Measurements from ENCODE around the gene EMP2.

EMP2 gene

DNA sequence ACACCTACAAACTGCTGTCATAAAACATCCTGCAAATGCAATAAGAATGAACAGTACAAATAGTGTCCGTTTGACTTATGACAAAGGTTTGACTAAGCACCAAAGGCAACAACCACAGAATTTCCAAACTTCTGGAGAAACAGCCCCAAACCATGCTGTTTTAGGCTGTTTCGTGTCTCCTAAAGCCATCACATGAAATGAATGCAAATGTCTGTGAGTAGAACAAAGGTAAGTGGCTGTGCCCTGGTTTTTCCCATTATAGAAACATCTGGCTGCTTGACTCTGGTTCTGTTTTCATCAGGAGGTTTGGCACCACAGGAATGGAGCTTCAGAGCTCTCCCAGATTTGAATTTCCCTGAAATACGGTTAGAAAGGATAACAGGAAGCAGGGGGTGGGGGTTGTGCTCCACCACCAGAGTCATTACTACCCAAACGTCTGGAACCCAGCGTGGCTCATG is 4.6 kb upstream of the EMP2 start:
- no peak for TF ChIP-seq FOXP2 (optimal IDR thresholded peaks at IDR 0.05; ENCODE audit: borderline replicate concordance, extremely low read depth, extremely low read length, insufficient read depth)
- no peak for TF ChIP-seq SIN3A (IDR thresholded peaks at IDR 0.05; ENCODE audit: borderline replicate concordance, insufficient read depth, low read length)
- no peak for TF ChIP-seq TAF1 (IDR thresholded peaks at IDR 0.05; ENCODE audit: borderline replicate concordance, insufficient read depth, low read length)
- TF ChIP-seq, protein P1, sequence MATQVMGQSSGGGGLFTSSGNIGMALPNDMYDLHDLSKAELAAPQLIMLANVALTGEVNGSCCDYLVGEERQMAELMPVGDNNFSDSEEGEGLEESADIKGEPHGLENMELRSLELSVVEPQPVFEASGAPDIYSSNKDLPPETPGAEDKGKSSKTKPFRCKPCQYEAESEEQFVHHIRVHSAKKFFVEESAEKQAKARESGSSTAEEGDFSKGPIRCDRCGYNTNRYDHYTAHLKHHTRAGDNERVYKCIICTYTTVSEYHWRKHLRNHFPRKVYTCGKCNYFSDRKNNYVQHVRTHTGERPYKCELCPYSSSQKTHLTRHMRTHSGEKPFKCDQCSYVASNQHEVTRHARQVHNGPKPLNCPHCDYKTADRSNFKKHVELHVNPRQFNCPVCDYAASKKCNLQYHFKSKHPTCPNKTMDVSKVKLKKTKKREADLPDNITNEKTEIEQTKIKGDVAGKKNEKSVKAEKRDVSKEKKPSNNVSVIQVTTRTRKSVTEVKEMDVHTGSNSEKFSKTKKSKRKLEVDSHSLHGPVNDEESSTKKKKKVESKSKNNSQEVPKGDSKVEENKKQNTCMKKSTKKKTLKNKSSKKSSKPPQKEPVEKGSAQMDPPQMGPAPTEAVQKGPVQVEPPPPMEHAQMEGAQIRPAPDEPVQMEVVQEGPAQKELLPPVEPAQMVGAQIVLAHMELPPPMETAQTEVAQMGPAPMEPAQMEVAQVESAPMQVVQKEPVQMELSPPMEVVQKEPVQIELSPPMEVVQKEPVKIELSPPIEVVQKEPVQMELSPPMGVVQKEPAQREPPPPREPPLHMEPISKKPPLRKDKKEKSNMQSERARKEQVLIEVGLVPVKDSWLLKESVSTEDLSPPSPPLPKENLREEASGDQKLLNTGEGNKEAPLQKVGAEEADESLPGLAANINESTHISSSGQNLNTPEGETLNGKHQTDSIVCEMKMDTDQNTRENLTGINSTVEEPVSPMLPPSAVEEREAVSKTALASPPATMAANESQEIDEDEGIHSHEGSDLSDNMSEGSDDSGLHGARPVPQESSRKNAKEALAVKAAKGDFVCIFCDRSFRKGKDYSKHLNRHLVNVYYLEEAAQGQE (IDR thresholded peaks at IDR 0.05; ENCODE audit: insufficient read depth in 1 of 2, low read depth in 2 of 2, low read length in 2 of 2): no peak
- TF ChIP-seq POLR2AphosphoS5 (IDR thresholded peaks at IDR 0.05; ENCODE audit: low read depth, low read length): no peak

GRCh38 chr16:10583269-10583668 is 2.9 kb upstream of the EMP2 start:
- TF ChIP-seq SIN3A (IDR thresholded peaks at IDR 0.05; ENCODE audit: borderline replicate concordance, insufficient read depth, low read length) (no peak), TAF1 (IDR thresholded peaks at IDR 0.05; ENCODE audit: borderline replicate concordance, insufficient read depth, low read length) (no peak), POLR2AphosphoS5 (IDR thresholded peaks at IDR 0.05; ENCODE audit: low read depth, low read length) (no peak), FOXP2 (optimal IDR thresholded peaks at IDR 0.05; ENCODE audit: borderline replicate concordance, extremely low read depth, extremely low read length, insufficient read depth) (no peak)
- TF ChIP-seq, protein P1 (IDR thresholded peaks at IDR 0.05; ENCODE audit: insufficient read depth in 1 of 2, low read depth in 2 of 2, low read length in 2 of 2): no peak

GRCh38 chr16:10581507-10581906 is 1.1 kb upstream of the EMP2 start:
- TF ChIP-seq FOXP2 (optimal IDR thresholded peaks at IDR 0.05; ENCODE audit: borderline replicate concordance, extremely low read depth, extremely low read length, insufficient read depth) (no peak), POLR2AphosphoS5 (IDR thresholded peaks at IDR 0.05; ENCODE audit: low read depth, low read length) (no peak), SIN3A (IDR thresholded peaks at IDR 0.05; ENCODE audit: borderline replicate concordance, insufficient read depth, low read length) (no peak)
- TF ChIP-seq, protein P1 (IDR thresholded peaks at IDR 0.05; ENCODE audit: insufficient read depth in 1 of 2, low read depth in 2 of 2, low read length in 2 of 2): no peak

DNA sequence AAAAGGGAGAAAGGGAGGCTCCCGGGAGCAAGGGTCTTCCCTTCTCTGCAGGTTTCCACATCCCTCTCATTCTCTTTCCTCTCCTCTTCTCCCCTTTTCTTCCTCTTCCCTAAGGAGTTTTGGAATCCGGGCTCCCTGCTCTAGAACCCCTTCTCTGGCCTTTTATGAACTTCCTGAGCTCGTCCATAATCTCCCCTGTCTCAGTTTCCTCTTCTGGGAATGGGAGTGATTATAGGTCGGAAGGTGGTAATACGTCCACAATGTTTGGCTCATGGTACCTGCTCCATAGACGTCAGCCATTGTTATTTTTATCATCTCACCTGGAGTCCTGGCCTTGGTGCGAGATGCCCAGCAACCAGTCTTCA is 467 bp upstream of the EMP2 start:
- TF ChIP-seq FOXP2 (optimal IDR thresholded peaks at IDR 0.05; ENCODE audit: borderline replicate concordance, extremely low read depth, extremely low read length, insufficient read depth) (no peak), TAF1 (IDR thresholded peaks at IDR 0.05; ENCODE audit: borderline replicate concordance, insufficient read depth, low read length) (no peak), SIN3A (IDR thresholded peaks at IDR 0.05; ENCODE audit: borderline replicate concordance, insufficient read depth, low read length) (no peak)
- TF ChIP-seq, protein P1 (IDR thresholded peaks at IDR 0.05; ENCODE audit: insufficient read depth in 1 of 2, low read depth in 2 of 2, low read length in 2 of 2): no peak

DNA sequence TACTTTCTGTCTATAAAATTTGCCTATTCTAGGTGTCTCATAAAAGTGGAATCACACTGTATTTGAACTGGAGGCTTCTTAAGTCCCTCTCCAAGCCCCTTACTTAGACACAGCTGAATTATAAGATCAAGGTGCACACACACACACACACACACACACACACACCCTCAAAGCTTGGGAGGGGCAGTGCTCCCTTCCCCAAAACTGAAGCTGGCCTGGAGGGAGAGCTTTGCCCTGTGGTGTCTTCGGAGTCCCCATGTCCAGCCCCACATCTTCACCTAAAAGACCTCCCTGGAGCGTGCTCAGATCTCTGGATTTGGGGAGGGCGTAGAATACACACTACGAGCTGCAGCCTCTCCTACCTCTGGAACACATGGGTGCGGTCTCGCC is 828 bp downstream of the EMP2 start:
- TF ChIP-seq SIN3A (IDR thresholded peaks at IDR 0.05; ENCODE audit: borderline replicate concordance, insufficient read depth, low read length): no peak
- TF ChIP-seq FOXP2 (optimal IDR thresholded peaks at IDR 0.05; ENCODE audit: borderline replicate concordance, extremely low read depth, extremely low read length, insufficient read depth): no peak
- no peak for TF ChIP-seq TAF1 (IDR thresholded peaks at IDR 0.05; ENCODE audit: borderline replicate concordance, insufficient read depth, low read length)
- TF ChIP-seq, protein P1 (IDR thresholded peaks at IDR 0.05; ENCODE audit: insufficient read depth in 1 of 2, low read depth in 2 of 2, low read length in 2 of 2): no peak
- TF ChIP-seq POLR2AphosphoS5 (IDR thresholded peaks at IDR 0.05; ENCODE audit: low read depth, low read length): no peak

All from PFSK-1 (cell line).